ENCODE data around the gene DDX39B.
"Not testable (repeated sequence)": the region's sequence is repeated elsewhere in the genome, so short reads cannot be mapped to it uniquely, and the experiment has no call there.

DDX39B gene

DNA sequence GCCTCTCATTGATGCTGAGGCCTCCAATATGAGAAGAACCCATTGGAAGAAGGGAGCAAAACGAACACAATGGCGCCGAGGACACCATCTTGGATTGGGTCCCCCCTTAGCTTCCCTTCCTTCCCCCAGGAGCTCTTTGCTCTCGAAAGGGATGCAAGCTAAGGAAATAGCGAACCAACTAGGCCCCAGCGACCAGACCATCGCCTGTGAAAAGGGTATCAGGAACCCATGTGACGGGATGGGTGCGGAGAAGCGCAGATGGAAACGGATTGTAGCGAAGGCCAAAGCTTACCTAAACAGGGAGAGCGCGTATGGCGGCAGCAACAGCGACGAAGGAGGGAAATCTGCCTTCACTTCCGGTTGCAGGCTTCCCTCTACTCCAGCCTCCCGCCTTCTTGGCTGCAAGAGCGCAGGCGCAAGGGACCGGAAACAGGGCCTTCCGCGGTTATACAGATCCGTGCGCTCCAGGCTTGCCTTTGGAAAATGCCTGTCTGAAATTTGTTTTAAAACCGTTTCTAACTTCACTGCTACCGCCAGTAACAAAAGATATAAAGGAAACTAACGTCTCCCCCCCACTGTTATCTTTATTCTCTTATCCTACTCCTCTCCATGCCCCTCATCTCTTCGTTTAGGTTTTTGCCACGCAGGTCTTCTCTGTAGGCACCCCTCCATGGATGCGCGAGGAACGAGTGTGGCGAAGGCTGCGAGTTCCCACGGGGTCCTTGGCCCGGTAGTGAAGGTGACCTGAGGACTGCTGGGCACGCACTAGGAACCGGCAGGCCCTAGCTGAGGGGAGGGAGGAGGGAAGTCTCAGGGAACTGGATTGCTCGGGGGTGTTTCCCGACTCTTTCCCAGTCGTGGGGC is at the start of gene DDX39B:
TSS of gene DDX39B (minus strand) at position 346 of the 864 bp plus-strand sequence. CDS start 1,471 bp downstream, outside the sequence.
- DNase-seq (ENCODE audit: low read depth): peak; percentile 97

DNA sequence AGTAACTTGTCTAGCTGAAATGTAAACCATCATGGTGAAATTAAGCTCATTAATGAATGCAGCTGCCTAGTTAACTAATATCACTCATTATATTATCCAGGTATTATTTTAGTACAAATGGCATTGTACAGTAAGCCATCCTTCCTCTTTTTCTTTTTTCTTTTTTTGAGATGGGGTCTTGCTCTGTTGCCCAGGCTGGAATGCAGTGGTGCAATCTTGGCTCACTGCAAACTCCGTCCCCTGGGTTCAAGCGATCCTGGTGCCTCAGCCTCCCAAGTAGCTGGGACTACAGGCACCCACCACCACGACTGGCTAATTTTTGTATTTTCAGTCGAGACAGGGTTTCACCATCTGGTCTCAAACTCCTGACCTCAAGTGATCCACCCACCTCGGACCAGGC is 48.9 kb upstream of the DDX39B start:
- not testable (repeated sequence) for DNase-seq (ENCODE audit: low read depth)

GRCh38 chr6:31588871-31589650 is 47.3 kb upstream of the DDX39B start:
- DNase-seq (ENCODE audit: low read depth): no peak

- DNase-seq (ENCODE audit: low read depth): no peak
Measured at GRCh38 chr6:31587791-31588777, 46.3 kb upstream of the DDX39B start.

DNA sequence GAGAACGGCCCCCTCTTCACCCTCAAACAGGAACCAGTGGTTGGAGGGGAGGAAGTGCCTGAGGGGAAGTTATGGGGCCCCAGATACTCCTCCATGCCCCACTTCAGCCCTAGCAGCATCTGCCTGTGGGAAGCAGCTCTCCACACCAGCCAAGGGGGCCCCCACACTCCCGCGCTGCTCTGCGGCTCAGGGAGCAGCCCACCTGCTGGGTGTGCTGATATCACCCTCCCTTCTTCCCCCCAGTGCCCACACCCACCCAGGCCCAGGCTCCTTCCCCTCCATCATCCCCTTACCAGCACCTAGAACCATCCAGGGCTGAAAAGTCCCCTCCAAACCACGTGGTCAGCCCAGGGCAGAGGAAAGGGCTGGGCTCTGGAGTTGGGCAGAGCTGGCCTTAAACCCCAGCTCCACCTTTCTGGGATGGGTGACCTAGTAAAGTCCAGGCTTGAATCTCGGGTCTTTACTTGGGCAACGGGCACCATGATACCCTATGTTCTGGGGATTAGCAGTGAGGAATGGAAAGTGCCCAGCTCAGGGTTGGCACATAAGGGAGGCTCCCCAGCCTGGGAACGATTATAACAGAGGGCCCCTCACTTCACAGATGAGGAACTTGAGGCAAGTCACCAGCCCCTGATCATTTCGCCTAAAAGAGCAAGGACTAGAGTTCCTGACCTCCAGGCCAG is 44.9 kb upstream of the DDX39B start:
- no peak for DNase-seq (ENCODE audit: low read depth)

- DNase-seq (ENCODE audit: low read depth): no peak
Measured at GRCh38 chr6:31586008-31586407, 44.2 kb upstream of the DDX39B start, which contains the start of gene LST1. TSS of gene LST1 (plus strand) at chr6:31586277. CDS start at chr6:31587300, 1,023 bp downstream.

DNA sequence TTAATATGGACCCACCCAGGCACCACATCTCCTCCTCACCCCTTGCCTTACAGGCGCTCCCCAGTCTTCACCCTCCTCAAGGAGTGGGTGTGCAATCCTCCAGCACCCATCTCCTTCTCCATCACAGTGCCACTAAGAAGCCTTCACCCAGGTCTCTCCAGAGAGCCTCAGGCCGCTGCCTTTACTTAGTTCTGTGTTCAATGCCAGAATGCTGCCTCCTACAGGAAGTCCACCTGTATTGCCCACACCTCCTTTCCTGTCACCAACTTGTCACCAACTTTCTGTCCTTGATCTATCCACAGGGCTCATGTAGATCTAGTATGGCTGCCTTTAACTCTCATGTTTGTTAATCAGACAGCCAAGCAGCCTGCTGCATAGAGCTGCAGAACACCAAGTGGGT is 43.7 kb upstream of the DDX39B start:
- no peak for DNase-seq (ENCODE audit: low read depth)

GRCh38 chr6:31582230-31582643 is 40.4 kb upstream of the DDX39B start, which contains the start of gene LTB:
TSS of gene LTB (minus strand) at chr6:31582424. CDS start at chr6:31582417, 7 bp downstream.
- DNase-seq (ENCODE audit: low read depth): no peak

GRCh38 chr6:31581434-31582229 is 39.8 kb upstream of the DDX39B start:
- no peak for DNase-seq (ENCODE audit: low read depth)

GRCh38 chr6:31580807-31581433 is 39.1 kb upstream of the DDX39B start:
- DNase-seq (ENCODE audit: low read depth): peak; percentile 67

- DNase-seq (ENCODE audit: low read depth): no peak
Measured at GRCh38 chr6:31580438-31580740, 38.6 kb upstream of the DDX39B start.

- DNase-seq (ENCODE audit: low read depth): no peak
Measured at GRCh38 chr6:31579546-31580437, 38.0 kb upstream of the DDX39B start.

- no peak for DNase-seq (ENCODE audit: low read depth)
Measured at GRCh38 chr6:31579119-31579505, 37.3 kb upstream of the DDX39B start.

GRCh38 chr6:31578184-31579118 is 36.6 kb upstream of the DDX39B start:
- DNase-seq (ENCODE audit: low read depth): no peak

DNA sequence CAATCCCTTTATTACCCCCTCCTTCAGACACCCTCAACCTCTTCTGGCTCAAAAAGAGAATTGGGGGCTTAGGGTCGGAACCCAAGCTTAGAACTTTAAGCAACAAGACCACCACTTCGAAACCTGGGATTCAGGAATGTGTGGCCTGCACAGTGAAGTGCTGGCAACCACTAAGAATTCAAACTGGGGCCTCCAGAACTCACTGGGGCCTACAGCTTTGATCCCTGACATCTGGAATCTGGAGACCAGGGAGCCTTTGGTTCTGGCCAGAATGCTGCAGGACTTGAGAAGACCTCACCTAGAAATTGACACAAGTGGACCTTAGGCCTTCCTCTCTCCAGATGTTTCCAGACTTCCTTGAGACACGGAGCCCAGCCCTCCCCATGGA is 35.8 kb upstream of the DDX39B start:
- DNase-seq (ENCODE audit: low read depth): no peak

GRCh38 chr6:31576897-31577578 is 35.2 kb upstream of the DDX39B start:
- no peak for DNase-seq (ENCODE audit: low read depth)

Data from fibroblast of gingiva (primary cell).